Measurements from ENCODE around the gene GTF2A2. TPM values are rescaled to one million over a fixed set of nuclear protein-coding genes. Genes with fewer than 3 reads are reported as not detected.

GTF2A2 gene
- polyA plus RNA-seq, 1 of the 3 experiments (the other 2 are of a cell fraction), result 77.4 TPM

- no peak for TF ChIP-seq REST (IDR thresholded peaks at IDR 0.05; ENCODE audit: low read depth, low read length)
- TF ChIP-seq TAF1 (IDR thresholded peaks at IDR 0.05; ENCODE audit: borderline replicate concordance, low read depth, low read length), result no peak
These were observed 38.9 kb downstream of the GTF2A2 start (continued) for GRCh38 chr15:59618406-59618805.

DNA sequence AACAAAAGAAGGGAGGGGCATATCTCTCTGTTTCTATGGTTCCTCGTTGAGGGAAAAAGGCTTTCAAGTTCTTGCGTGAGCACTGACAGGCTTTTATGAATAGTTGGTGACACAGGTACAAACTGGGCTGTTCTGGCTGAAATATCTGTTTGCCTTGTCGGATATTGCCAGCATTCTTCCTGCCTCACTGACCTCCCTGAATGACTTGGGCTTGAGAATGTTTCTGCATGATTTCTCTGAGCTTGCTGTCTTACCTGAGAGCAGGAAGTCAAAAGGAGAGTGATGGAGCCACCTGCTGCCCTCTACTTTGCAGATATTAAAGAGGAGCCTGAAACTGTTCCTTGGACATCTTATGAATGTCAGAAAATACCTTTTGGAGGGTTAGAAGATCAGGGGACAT is 40.9 kb downstream of the GTF2A2 start:
- Histone ChIP-seq H3K9me3 (no peaks in the 10 kb centered on the region), H4K20me1 (ENCODE audit: insufficient read depth) (no peaks in the 10 kb centered on the region), H3K27ac (ENCODE audit: low read depth in 2 of 2, low read length in 1 of 2) (no peak overlapping the region), H3K9ac (no peak overlapping the region), H3K4me1 (ENCODE audit: control insufficient read depth in 1 of 2, insufficient read depth in 2 of 2, low read depth in 1 of 2, low read length in 1 of 2) (no peaks in the 10 kb centered on the region), H3K27me3 (ENCODE audit: insufficient read depth) (peaks cover 23% of the 10 kb centered on the region; the same call in 1 of the 2 replicates), H2AFZ (ENCODE audit: low read depth) (no peak overlapping the region), H3F3A (replicated peaks; ENCODE audit: insufficient read depth) (no peaks in the 10 kb centered on the region), H3K4me2 (no peak overlapping the region), H3K79me2 (ENCODE audit: insufficient read depth) (no peaks in the 10 kb centered on the region), H3K4me3 (ENCODE audit: low read depth in 2 of 2, low read length in 1 of 2) (no peak overlapping the region), H3K36me3 (replicated peaks in 1 of 2; ENCODE audit: control insufficient read depth in 1 of 2, insufficient read depth in 2 of 2, low read length in 1 of 2) (no peaks in the 10 kb centered on the region), H3K9me2 (no peaks in the 10 kb centered on the region)
- 46% methylated on average over 3 of the region's 3 CpGs for WGBS (ENCODE audit: low lambda C conversion rate)
- TF ChIP-seq SIN3A (IDR thresholded peaks at IDR 0.05; ENCODE audit: borderline replicate concordance, low read depth, low read length) (no peak), RXRA (IDR thresholded peaks at IDR 0.05; ENCODE audit: borderline replicate concordance, low read depth) (no peak)
- TF ChIP-seq, protein P1, sequence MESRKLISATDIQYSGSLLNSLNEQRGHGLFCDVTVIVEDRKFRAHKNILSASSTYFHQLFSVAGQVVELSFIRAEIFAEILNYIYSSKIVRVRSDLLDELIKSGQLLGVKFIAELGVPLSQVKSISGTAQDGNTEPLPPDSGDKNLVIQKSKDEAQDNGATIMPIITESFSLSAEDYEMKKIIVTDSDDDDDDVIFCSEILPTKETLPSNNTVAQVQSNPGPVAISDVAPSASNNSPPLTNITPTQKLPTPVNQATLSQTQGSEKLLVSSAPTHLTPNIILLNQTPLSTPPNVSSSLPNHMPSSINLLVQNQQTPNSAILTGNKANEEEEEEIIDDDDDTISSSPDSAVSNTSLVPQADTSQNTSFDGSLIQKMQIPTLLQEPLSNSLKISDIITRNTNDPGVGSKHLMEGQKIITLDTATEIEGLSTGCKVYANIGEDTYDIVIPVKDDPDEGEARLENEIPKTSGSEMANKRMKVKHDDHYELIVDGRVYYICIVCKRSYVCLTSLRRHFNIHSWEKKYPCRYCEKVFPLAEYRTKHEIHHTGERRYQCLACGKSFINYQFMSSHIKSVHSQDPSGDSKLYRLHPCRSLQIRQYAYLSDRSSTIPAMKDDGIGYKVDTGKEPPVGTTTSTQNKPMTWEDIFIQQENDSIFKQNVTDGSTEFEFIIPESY (IDR thresholded peaks at IDR 0.05; ENCODE audit: borderline replicate concordance, low read depth), result no peak
- POLR2A ChIA-PET, result no interaction called here
- DNase-seq, result no peak
- CTCF ChIA-PET, result interaction anchor here (1.3 kb wide), 1 partner anchor 83 kb away, joined by 5 read pairs; no protein-coding TSS in a partner anchor

GRCh38 chr15:59615661-59616060 is 41.7 kb downstream of the GTF2A2 start:
- no peaks in the 10 kb centered on the region for H3K9me3 ChIP-seq
- TF ChIP-seq EZH2phosphoT487 (IDR thresholded peaks at IDR 0.05; ENCODE audit: borderline replicate concordance, low read depth) (no peak), FOXJ3 (CRISPR knock-in tag; IDR thresholded peaks at IDR 0.05) (no peak), RFX5 (IDR thresholded peaks at IDR 0.05; ENCODE audit: low read length) (no peak), MEF2A (IDR thresholded peaks at IDR 0.05; ENCODE audit: borderline replicate concordance, low read depth) (no peak), FOXM1 (IDR thresholded peaks at IDR 0.05; ENCODE audit: low read depth) (no peak), RXRA (IDR thresholded peaks at IDR 0.05; ENCODE audit: borderline replicate concordance, low read depth) (no peak), USF2 (IDR thresholded peaks at IDR 0.05; ENCODE audit: borderline replicate concordance, low read depth, low read length) (no peak), TAF1 (IDR thresholded peaks at IDR 0.05; ENCODE audit: borderline replicate concordance, low read depth, low read length) (no peak), FOSL2 (IDR thresholded peaks at IDR 0.05; ENCODE audit: borderline replicate concordance, low read depth) (no peak), RCOR1 (IDR thresholded peaks at IDR 0.05; ENCODE audit: low read length) (no peak), JUND (IDR thresholded peaks at IDR 0.05) (no peak), TCF12 (IDR thresholded peaks at IDR 0.05) (no peak), NFIC (IDR thresholded peaks at IDR 0.05; ENCODE audit: borderline replicate concordance) (no peak), NRF1 (IDR thresholded peaks at IDR 0.05; ENCODE audit: low read depth, low read length) (no peak)
- TF ChIP-seq, protein P2, sequence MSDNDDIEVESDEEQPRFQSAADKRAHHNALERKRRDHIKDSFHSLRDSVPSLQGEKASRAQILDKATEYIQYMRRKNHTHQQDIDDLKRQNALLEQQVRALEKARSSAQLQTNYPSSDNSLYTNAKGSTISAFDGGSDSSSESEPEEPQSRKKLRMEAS (IDR thresholded peaks at IDR 0.05; ENCODE audit: low read depth), result no peak
- TF ChIP-seq, protein P3, sequence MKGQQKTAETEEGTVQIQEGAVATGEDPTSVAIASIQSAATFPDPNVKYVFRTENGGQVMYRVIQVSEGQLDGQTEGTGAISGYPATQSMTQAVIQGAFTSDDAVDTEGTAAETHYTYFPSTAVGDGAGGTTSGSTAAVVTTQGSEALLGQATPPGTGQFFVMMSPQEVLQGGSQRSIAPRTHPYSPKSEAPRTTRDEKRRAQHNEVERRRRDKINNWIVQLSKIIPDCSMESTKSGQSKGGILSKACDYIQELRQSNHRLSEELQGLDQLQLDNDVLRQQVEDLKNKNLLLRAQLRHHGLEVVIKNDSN (IDR thresholded peaks at IDR 0.05; ENCODE audit: borderline replicate concordance, low read depth), result no peak
- H3K9ac ChIP-seq, result no peak overlapping the region
- no peaks in the 10 kb centered on the region for H3K79me2 ChIP-seq (ENCODE audit: insufficient read depth)
- H3K27ac ChIP-seq (ENCODE audit: low read depth in 2 of 2, low read length in 1 of 2), result no peak overlapping the region
- no peaks in the 10 kb centered on the region for H3K9me2 ChIP-seq
- H2AFZ ChIP-seq (ENCODE audit: low read depth), result no peak overlapping the region
- POLR2A ChIA-PET, result no interaction called here
- WGBS (ENCODE audit: low lambda C conversion rate), result 73% methylated on average over 5 of the region's 5 CpGs
- no peaks in the 10 kb centered on the region for H3K4me1 ChIP-seq (ENCODE audit: control insufficient read depth in 1 of 2, insufficient read depth in 2 of 2, low read depth in 1 of 2, low read length in 1 of 2)
- no peak overlapping the region for H3K4me3 ChIP-seq (ENCODE audit: low read depth in 2 of 2, low read length in 1 of 2)
- CTCF ChIA-PET, result no interaction called here
- H4K20me1 ChIP-seq (ENCODE audit: insufficient read depth), result no peaks in the 10 kb centered on the region
- H3K27me3 ChIP-seq (ENCODE audit: insufficient read depth), result peaks cover 23% of the 10 kb centered on the region; the same call in 1 of the 2 replicates
- no peaks in the 10 kb centered on the region for H3F3A ChIP-seq (replicated peaks; ENCODE audit: insufficient read depth)
- no peaks in the 10 kb centered on the region for H3K36me3 ChIP-seq (replicated peaks in 1 of 2; ENCODE audit: control insufficient read depth in 1 of 2, insufficient read depth in 2 of 2, low read length in 1 of 2)
- no peak overlapping the region for H3K4me2 ChIP-seq
- DNase-seq, result no peak

All from SK-N-SH (cell line).